Kidney glomerular epithelial cell (primary cell): ENCODE measurements around the gene CHST3.
"Not testable (repeated sequence)": the region's sequence is repeated elsewhere in the genome, so short reads cannot be mapped to it uniquely, and the experiment has no call there.

Experiments
- DNase-seq: peaks from one replicate; lab custom pipeline; 2025; lab: John Stamatoyannopoulos, UW

CHST3 gene

DNA sequence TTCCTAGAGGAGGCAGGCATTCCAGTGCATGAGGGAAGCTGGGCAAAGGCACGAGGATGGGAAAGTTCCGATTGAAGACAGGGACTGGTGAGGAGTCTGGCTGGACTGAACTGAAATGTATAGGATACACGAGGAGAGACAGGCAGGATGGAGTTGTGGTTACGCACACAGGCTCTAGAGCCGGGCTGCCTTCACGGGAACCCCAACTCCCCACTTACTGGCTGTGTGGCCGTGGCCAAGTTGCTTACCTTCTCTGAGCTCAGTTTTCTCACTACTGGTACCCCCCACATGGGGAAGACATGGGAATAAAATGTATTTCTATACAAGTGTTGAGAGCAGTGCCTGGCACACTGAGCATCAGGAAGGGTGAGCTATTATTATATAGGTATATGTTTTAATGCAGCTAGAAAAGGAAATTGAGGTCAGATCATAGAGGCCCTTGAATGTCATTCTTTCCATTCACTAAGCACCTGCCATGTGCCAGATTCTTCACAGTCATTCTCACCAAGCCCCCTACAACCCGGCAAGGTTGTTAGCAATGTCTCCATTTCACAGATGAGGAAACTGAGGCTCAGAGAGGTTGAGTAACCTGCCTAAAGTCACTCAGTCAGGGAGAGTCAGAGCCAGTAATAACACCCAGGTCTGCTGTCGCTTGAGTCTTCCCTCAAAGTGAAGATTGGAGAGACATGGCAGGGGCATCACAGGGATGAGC, 9.7 kb downstream of the CHST3 start:
- DNase-seq = no peak

DNA sequence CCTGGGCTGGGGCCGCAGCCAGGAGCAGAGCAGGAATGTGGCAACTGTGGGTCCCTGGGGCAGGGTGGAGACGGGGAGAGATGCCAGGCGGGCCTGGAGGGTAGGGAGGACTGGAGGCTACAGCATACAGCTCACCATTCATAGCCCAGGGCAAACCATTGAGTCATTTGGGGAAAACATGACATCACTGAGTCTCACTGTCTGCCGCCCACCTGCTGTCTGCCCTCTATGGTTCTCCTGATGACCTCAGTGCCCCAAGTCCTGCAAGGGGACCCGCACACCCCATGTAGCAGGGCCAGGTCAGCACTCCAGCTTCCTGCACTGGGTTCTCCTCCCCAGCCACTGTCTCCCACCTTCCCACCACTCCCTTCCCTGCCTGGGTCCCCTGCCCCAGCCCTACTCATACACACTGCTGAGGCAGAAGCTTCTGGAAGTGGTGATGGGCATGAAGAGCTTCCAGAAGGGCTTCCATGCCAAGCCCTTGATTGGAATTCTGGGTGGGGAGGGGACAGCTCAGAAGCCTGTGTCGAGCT, 10.4 kb downstream of the CHST3 start:
- peak; percentile 40 for DNase-seq

GRCh38 chr10:71975087-71975870, 11.1 kb downstream of the CHST3 start:
- no peak for DNase-seq

DNA sequence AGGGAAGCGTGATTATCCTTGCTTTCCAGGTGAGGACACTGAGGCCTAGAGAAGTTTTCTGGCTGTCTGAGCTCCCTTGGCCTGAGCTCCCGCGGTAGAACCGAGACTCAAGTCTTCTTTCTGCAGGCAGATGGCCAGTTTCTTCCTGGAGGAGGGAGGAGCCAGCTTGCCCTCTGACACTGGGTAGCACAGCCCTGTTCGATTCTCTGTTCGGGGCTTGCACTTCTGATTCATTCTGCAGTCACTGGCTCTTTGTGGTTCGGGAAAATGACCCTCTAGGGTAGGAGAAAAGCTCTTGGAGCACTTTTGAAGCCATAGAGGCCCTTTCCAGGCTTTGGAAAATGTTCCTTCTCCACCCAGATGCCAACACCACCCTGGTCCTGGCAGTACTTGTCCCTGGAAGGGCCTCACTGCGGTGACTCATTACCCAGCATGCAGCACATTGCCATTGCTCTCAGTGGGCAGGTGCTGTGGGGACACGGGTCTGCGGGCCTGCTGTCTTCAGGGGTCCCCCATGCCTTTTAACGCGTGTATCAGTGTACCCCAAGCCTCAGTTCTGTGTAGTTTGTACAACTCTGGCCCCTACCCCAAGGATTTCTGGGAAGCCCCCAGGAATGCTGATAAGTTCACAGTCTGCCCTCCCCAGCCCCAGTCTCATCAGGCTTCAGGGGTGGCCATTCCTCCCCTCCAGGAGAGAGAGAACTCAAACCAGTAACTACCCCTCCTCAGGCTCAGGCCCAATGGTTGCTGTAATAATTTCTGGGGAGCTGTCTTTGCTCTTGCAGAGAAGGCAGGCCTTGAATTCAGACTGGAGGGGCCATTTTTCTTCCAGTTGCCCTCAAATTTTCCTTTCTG, 11.9 kb downstream of the CHST3 start:
- peak; percentile 39 for DNase-seq

DNA sequence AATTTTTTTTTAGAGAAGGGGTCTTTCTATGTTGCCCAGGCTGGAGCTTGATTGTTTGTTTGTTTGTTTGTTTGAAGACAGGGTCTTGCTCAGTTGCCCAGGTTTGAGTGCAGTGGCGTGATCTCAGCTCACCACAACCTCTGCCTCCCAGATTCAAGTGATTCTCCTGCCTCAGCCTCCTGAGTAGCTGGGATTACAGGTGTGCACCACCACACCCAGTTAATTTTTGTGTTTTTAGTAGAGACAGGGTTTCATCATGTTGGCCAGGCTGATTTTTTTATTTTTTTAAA, 13.4 kb downstream of the CHST3 start:
- not testable (repeated sequence) for DNase-seq

- DNase-seq = no peak
Measured at GRCh38 chr10:71978476-71978875, 14.3 kb downstream of the CHST3 start.

DNA sequence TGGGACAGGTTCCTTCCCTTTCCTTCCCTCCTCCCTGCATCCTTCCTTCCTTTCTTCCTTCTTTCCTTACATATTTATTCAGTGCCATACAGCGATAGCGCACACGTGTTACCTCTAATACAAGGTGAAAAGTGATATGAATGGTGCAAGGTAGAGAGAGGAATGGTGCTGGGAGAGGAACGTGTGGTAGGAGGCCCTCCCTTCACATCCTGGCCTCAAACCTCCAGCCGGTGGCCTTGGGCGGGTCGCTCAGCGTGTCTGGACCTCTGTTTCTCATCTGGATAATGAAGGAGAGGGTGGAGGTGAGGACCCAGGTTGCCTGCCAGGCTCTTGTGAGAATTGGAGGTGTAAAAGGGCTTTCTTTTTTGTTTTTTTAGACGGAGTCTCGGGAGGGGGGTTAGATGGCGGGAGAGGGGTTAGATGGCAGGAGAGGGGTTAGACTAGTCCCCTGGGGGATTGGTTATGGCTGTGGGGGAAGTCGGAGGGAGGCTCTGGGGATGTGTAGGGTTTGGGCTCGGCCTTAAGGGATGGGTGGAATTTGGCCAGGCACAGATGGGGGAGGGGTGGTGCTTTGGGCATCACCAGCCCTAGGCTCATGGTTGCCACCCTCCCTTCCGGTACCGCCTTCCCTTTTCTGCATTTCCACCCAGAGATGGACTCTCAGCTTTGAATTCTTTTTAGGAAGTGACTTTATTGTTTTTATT, 14.9 kb downstream of the CHST3 start:
- DNase-seq = no peak

GRCh38 chr10:71979692-71980062, 15.5 kb downstream of the CHST3 start:
- no peak for DNase-seq

GRCh38 chr10:71980181-71981014, 16.2 kb downstream of the CHST3 start:
- no peak for DNase-seq

DNA sequence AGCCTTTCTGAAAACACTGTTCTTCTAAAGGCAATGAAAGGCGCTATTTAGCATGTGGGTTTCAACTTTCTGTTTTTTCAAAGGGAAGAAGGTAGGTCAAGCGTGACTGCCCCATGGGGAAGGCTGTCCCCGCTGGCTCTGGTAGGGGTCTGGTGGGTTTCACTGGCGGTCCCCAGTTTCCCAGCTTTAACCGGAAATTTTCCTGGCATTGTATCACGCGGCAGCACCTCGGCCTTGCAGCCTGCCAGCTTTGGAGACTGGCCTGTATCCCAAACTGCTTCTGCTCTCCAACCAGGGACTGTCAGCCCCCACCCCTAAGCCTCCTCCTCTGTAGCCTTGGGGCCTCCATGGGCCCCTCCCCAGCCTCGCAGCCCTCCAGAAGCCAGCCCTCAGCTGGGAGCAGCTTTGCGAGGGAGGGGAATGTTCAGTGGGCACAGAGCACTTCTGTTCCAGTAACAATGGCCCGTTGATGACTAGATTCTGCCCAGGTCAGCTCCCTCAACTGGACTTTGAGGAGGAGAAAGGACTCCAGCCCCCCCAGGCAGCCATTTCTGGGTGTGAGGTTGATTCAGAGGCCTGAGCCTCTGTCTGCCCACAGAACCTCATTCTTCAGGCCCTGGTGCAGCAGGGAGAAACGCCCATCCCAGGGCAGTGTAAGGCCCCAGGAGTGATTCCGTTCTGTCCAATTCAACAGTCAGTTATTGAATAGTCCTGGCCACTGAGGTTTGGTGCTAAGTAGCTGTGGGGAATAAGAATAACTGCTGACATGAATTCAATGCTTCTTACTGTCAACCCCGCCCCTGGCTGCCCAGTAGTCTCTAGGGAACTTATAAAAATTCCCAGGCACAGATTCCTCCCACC, 17.1 kb downstream of the CHST3 start:
- DNase-seq = peak; percentile 7

GRCh38 chr10:71981876-71982230, 17.7 kb downstream of the CHST3 start:
- DNase-seq = no peak

GRCh38 chr10:71982269-71983178, 18.3 kb downstream of the CHST3 start:
- no peak for DNase-seq

GRCh38 chr10:71984126-71984808, 20.1 kb downstream of the CHST3 start:
- no peak for DNase-seq

DNA sequence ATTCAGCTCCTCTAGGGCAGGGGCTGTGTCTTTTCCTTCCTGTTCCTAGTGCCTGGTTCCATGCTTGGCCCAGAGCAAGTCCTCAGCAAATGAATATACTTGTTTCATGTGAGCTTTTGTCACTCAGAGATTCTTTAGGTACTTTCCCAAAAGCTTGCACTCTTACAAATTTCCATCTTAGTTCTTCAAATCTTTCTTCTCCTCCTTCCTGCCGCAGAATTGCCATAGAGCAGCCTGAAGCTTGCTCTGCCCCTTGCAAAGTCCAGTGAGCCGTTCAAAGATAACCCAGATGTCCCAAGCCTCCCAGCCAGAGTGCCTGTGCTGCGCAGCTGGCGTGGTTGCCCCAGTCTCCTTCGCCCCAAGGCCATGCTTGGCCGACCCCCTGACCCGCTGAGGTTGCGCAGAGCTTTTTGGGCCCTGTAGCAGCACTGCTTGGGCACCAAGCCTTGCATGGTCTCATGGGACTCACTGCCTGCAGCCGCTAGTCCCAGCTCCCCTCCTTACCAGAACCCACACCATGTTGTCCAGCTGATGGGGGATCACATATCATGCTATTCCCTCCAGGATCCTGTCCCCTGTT, 20.7 kb downstream of the CHST3 start:
- DNase-seq = no peak

GRCh38 chr10:71985542-71986250, 21.5 kb downstream of the CHST3 start:
- DNase-seq = no peak

GRCh38 chr10:71988895-71989294, 24.7 kb downstream of the CHST3 start:
- DNase-seq = not testable (repeated sequence)

DNA sequence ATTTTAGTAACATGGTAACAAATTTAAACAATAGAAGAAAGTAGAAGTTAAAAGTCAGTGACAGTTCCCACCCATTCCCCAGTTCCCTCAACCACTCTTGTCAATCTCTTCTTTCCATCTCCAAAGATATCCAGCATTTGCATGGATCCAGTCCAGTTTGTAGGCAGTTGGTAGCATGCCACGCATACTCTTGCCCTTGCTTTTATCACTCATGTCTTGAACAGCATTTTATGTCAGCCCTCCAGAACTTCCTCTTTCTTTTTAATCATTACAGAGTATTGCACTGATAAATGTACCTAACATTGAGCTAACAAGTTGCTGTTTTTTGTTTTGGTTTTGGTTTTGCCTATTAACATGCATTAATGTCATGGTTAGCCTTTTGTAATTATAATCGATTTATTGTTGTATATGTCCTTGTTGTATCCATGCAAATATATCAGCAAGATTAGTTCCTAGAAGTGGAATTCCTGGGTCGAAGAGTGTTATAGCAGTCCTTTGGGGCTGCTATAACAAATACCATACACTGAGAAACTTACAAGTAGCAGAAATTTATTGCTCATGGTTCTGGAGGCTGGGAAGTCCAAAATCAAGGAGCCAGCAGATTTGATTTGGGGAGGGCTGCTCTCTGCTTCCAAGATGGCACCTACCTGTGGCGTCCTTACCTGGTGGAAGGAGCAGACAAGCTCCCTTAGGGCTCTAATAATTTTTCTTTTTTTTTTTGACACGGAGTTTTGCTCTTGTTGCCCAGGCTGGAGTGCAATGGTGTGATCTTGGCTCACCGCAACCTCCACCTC, 25.7 kb downstream of the CHST3 start:
- DNase-seq = no peak
